Astrocyte (in vitro differentiated cells and primary cell): ENCODE results near the gene PNKD.

Experiments
- EZH2 ChIP-seq: IDR thresholded peaks from 2 replicates; pipeline ENCODE4 v1.6.1; 2012; ENCODE audit warnings: mild to moderate bottlenecking, low read length, inconsistent platforms; ENCODE audit not compliant: insufficient read depth
- TF ChIP-seq, protein P1 (sequence below): IDR thresholded peaks from 2 replicates; pipeline ENCODE4 v1.5.1; 2011; ENCODE audit warnings: low read depth, mild to moderate bottlenecking, inconsistent platforms, low read length, moderate library complexity; ENCODE audit not compliant: insufficient read depth

GRCh38 chr2:218263817-218264641 lies 6.3 kb upstream of the PNKD start:
- TF ChIP-seq, protein P1, sequence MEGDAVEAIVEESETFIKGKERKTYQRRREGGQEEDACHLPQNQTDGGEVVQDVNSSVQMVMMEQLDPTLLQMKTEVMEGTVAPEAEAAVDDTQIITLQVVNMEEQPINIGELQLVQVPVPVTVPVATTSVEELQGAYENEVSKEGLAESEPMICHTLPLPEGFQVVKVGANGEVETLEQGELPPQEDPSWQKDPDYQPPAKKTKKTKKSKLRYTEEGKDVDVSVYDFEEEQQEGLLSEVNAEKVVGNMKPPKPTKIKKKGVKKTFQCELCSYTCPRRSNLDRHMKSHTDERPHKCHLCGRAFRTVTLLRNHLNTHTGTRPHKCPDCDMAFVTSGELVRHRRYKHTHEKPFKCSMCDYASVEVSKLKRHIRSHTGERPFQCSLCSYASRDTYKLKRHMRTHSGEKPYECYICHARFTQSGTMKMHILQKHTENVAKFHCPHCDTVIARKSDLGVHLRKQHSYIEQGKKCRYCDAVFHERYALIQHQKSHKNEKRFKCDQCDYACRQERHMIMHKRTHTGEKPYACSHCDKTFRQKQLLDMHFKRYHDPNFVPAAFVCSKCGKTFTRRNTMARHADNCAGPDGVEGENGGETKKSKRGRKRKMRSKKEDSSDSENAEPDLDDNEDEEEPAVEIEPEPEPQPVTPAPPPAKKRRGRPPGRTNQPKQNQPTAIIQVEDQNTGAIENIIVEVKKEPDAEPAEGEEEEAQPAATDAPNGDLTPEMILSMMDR: no peak
- no peak for TF ChIP-seq EZH2
